Stomach (tissue), 4 donors: Measurements from ENCODE around the gene PKMYT1.

Experiments
- POLR2A ChIP-seq, 4 donors: fragments of 450-650 bp; IDR thresholded peaks; one replicate each; pipeline ENCODE4 v1.6.1; 2016; ENCODE audit warnings: antibody characterized with exemption in 4 of 4, control low read depth in 2 of 4, mild to moderate bottlenecking in 1 of 4, moderate library complexity in 1 of 4
- TF ChIP-seq, protein P1 (sequence below), 7 experiments: fragments of 450-650 bp in 4 of 7; fragments of 200-600 bp in 3 of 7; sonication (generic) in 3 of 7; IDR thresholded peaks; one replicate each; pipeline ENCODE4 v1.5.1; 2016 to 2019; ENCODE audit warnings: antibody characterized with exemption in 7 of 7, control low read depth in 2 of 7, mild to moderate bottlenecking in 1 of 7

GRCh38 chr16:2976201-2976600 is 4.0 kb downstream of the PKMYT1 start:
- TF ChIP-seq, protein P1, sequence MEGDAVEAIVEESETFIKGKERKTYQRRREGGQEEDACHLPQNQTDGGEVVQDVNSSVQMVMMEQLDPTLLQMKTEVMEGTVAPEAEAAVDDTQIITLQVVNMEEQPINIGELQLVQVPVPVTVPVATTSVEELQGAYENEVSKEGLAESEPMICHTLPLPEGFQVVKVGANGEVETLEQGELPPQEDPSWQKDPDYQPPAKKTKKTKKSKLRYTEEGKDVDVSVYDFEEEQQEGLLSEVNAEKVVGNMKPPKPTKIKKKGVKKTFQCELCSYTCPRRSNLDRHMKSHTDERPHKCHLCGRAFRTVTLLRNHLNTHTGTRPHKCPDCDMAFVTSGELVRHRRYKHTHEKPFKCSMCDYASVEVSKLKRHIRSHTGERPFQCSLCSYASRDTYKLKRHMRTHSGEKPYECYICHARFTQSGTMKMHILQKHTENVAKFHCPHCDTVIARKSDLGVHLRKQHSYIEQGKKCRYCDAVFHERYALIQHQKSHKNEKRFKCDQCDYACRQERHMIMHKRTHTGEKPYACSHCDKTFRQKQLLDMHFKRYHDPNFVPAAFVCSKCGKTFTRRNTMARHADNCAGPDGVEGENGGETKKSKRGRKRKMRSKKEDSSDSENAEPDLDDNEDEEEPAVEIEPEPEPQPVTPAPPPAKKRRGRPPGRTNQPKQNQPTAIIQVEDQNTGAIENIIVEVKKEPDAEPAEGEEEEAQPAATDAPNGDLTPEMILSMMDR (IDR thresholded peaks at IDR 0.05) = no peak
- no peak for TF ChIP-seq POLR2A (IDR thresholded peaks at IDR 0.05)
